Loucy (cell line): ENCODE data around the gene CMTM8.

Experiments used
- H2AFZ ChIP-seq: fragments of 200-600 bp; sonication (generic); 2 replicates; pipeline ENCODE4 v1.6.0; 2016; ENCODE audit warnings: antibody characterized with exemption, mild to moderate bottlenecking, low read length, moderate library complexity
- H3F3A ChIP-seq: fragments of 200-600 bp; 2 replicates; pipeline ENCODE4 v1.6.0; 2016; ENCODE audit warnings: antibody characterized with exemption, low read depth, mild to moderate bottlenecking
- H3K27me3 ChIP-seq: fragments of 200-600 bp; sonication (generic); 2 replicates; pipeline ENCODE4 v1.6.1; 2014; ENCODE audit warnings: low read length, mild to moderate bottlenecking; ENCODE audit not compliant: insufficient read depth, poor library complexity, severe bottlenecking
- H3K36me3 ChIP-seq: fragments of 200-600 bp; sonication (generic); 2 replicates; pipeline ENCODE4 v1.6.1; 2016; ENCODE audit warnings: low read length; ENCODE audit not compliant: insufficient read depth
- H3K4me1 ChIP-seq: fragments of 200-600 bp; sonication (generic); 2 replicates; pipeline ENCODE4 v1.5.1; 2014; ENCODE audit warnings: low read length, mild to moderate bottlenecking; ENCODE audit not compliant: insufficient read depth, poor library complexity, severe bottlenecking
- H3K4me2 ChIP-seq: fragments of 200-600 bp; sonication (generic); 2 replicates; pipeline ENCODE4 v1.6.0; 2014; ENCODE audit warnings: antibody characterized with exemption, low read length, low read depth, mild to moderate bottlenecking; ENCODE audit not compliant: poor library complexity, severe bottlenecking
- H3K4me3 ChIP-seq: fragments of 200-600 bp; sonication (generic); 2 replicates; pipeline ENCODE4 v1.5.1; 2014; ENCODE audit warnings: low read length, mild to moderate bottlenecking, mixed read lengths; ENCODE audit not compliant: poor library complexity, severe bottlenecking
- H3K79me2 ChIP-seq: fragments of 200-600 bp; sonication (generic); 2 replicates; pipeline ENCODE4 v1.6.1; 2014; ENCODE audit warnings: low read length; ENCODE audit not compliant: insufficient read depth
- H3K9ac ChIP-seq: fragments of 200-600 bp; sonication (generic); 2 replicates; pipeline ENCODE4 v1.6.0; 2014; ENCODE audit warnings: mild to moderate bottlenecking, low read depth, low read length, moderate library complexity; ENCODE audit not compliant: poor library complexity, severe bottlenecking
- H3K9me2 ChIP-seq: fragments of 200-600 bp; sonication (generic); replicated peaks from 2 replicates; pipeline ENCODE4 v1.6.1; 2016; ENCODE audit warnings: low read depth, low read length, mixed read lengths
- H3K9me3 ChIP-seq: fragments of 200-600 bp; sonication (generic); 2 replicates; pipeline ENCODE4 v1.6.1; 2014; ENCODE audit warnings: mild to moderate bottlenecking, antibody characterized with exemption, low read length, low read depth; ENCODE audit not compliant: insufficient read depth
- H4K20me1 ChIP-seq: fragments of 200-600 bp; sonication (generic); 2 replicates; pipeline ENCODE4 v1.6.0; 2014; ENCODE audit warnings: antibody characterized with exemption, low read length, mild to moderate bottlenecking; ENCODE audit not compliant: insufficient read depth, poor library complexity, severe bottlenecking
- CTCF ChIP-seq: fragments of 200-600 bp; sonication (generic); conservative IDR thresholded peaks from 2 replicates; pipeline ENCODE4 v1.5.1; 2014; ENCODE audit warnings: mild to moderate bottlenecking, antibody characterized with exemption, low read length
- EZH2phosphoT487 ChIP-seq: fragments of 200-600 bp; IDR thresholded peaks from 2 replicates; pipeline ENCODE4 v1.6.1; 2018; ENCODE audit warnings: antibody characterized with exemption, mild to moderate bottlenecking, moderate library complexity, borderline replicate concordance

CMTM8 gene

GRCh38 chr3:32371461-32372212 is 133.2 kb downstream of the CMTM8 start:
- Histone ChIP-seq H2AFZ (no peak overlapping the region), H3K27me3 (no peaks in the 10 kb centered on the region), H3K4me2 (no peak overlapping the region), H3K79me2 (no peaks in the 10 kb centered on the region), H3K4me1 (peaks cover 4% of the 10 kb centered on the region), H3K9me3 (no peaks in the 10 kb centered on the region), H3K4me3 (no peak overlapping the region), H4K20me1 (no peaks in the 10 kb centered on the region), H3K9me2 (no peaks in the 10 kb centered on the region), H3K36me3 (no peaks in the 10 kb centered on the region), H3F3A (no peaks in the 10 kb centered on the region), H3K9ac (no peak overlapping the region)
- TF ChIP-seq CTCF: no peak
- no peak for TF ChIP-seq EZH2phosphoT487

GRCh38 chr3:32372213-32372490 is 133.7 kb downstream of the CMTM8 start:
- H2AFZ ChIP-seq: no peak overlapping the region
- H3K27me3 ChIP-seq: no peaks in the 10 kb centered on the region
- no peak overlapping the region for H3K9ac ChIP-seq
- H3K4me2 ChIP-seq: no peak overlapping the region
- no peaks in the 10 kb centered on the region for H3K36me3 ChIP-seq
- H3F3A ChIP-seq: no peaks in the 10 kb centered on the region
- H4K20me1 ChIP-seq: no peaks in the 10 kb centered on the region
- no peaks in the 10 kb centered on the region for H3K9me2 ChIP-seq
- no peaks in the 10 kb centered on the region for H3K79me2 ChIP-seq
- TF ChIP-seq CTCF (no peak), EZH2phosphoT487 (no peak)
- no peak overlapping the region for H3K4me3 ChIP-seq
- peaks cover under 1% of the 10 kb centered on the region for H3K4me1 ChIP-seq
- no peaks in the 10 kb centered on the region for H3K9me3 ChIP-seq

- Histone ChIP-seq H4K20me1 (no peaks in the 10 kb centered on the region), H3K9ac (no peak overlapping the region), H3K4me1 (no peaks in the 10 kb centered on the region), H2AFZ (no peak overlapping the region), H3K9me2 (no peaks in the 10 kb centered on the region), H3F3A (no peaks in the 10 kb centered on the region), H3K9me3 (no peaks in the 10 kb centered on the region), H3K4me3 (no peak overlapping the region), H3K79me2 (no peaks in the 10 kb centered on the region), H3K36me3 (no peaks in the 10 kb centered on the region), H3K27me3 (no peaks in the 10 kb centered on the region), H3K4me2 (no peak overlapping the region)
- TF ChIP-seq EZH2phosphoT487 (no peak), CTCF (no peak)
Observed at GRCh38 chr3:32373276-32373675, 134.8 kb downstream of the CMTM8 start.
